BLaER1 treated with 17β-estradiol and CSF1 and Interleukin-3, amounts not matched to agents 10 nM and 100 nM (cell line): ENCODE results near the gene TESK2.
A peak's percentile ranks its signal among the peaks of the same experiment; 100 is the strongest.

Experiments used
- H3K27ac ChIP-seq, 11 experiments: shearing (Covaris generic); formaldehyde crosslinking; 2 replicates each; pipeline ENCODE4 v1.8.1; 2022
- H3K27me3 ChIP-seq, 11 experiments: shearing (Covaris generic); formaldehyde crosslinking; 2 replicates each; pipeline ENCODE4 v1.8.1; 2022
- H3K36me3 ChIP-seq, 11 experiments: shearing (Covaris generic); formaldehyde crosslinking; 2 replicates each; pipeline ENCODE4 v1.8.1; 2022
- H3K4me1 ChIP-seq, 10 experiments: shearing (Covaris generic); formaldehyde crosslinking; 2 replicates each; pipeline ENCODE4 v1.8.1; 2022
- H3K4me2 ChIP-seq, 11 experiments: shearing (Covaris generic); formaldehyde crosslinking; 2 replicates each; pipeline ENCODE4 v1.8.1; 2022
- H3K4me3 ChIP-seq, 10 experiments: shearing (Covaris generic); formaldehyde crosslinking; 2 replicates each; pipeline ENCODE4 v1.8.1; 2022
- H3K9ac ChIP-seq, 11 experiments: shearing (Covaris generic); formaldehyde crosslinking; 2 replicates each; pipeline ENCODE4 v1.8.1; 2022
- H3K9me3 ChIP-seq, 11 experiments: shearing (Covaris generic); formaldehyde crosslinking; replicated peaks in 1 of 11; 2 replicates each; pipeline ENCODE4 v1.8.1; 2022
- H4K20me1 ChIP-seq, 11 experiments: shearing (Covaris generic); formaldehyde crosslinking; 2 replicates each; pipeline ENCODE4 v1.8.1; 2022
- Cebpa-rat ChIP-seq, 11 experiments: shearing (Covaris generic); IDR thresholded peaks; 2 replicates each; pipeline ENCODE4 v1.8.1; 2022

The TESK2 gene

GRCh38 chr1:45327644-45328515 is 163.1 kb downstream of the TESK2 start:
- Histone ChIP-seq H3K27me3 (no peaks in the 10 kb centered on the region), H3K9ac (peak overlapping the region in 9 of 11 experiments; percentile 19 to 88 (median 84); a peak in 17 of 22 replicates), H3K27ac (peak overlapping the region in 7 of 11 experiments; percentile 78 to 88 (median 84); a peak in 15 of 22 replicates), H3K4me1 (peaks cover 14 to 52% (median 43%) of the 10 kb centered on the region in 10 experiments), H4K20me1 (no peaks in the 10 kb centered on the region), H3K36me3 (peaks cover 26 to 52% (median 37%) of the 10 kb centered on the region in 11 experiments), H3K9me3 (no peaks in the 10 kb centered on the region), H3K4me3 (peak overlapping the region in 9 of 10 experiments; percentile 56 to 72 (median 63); a peak in 18 of 20 replicates), H3K4me2 (peak overlapping the region; percentile 91 to 99 (median 98))
- no peak for TF ChIP-seq Cebpa-rat (IDR thresholded peaks at IDR 0.05)

- Histone ChIP-seq H3K4me3 (peak within 1 kb of the TSS; percentile 52 to 72 (median 63)), H4K20me1 (no peaks in the 10 kb centered on the region), H3K27ac (peak within 1 kb of the TSS in 10 of 11 experiments; percentile 23 to 88 (median 84); a peak in 19 of 22 replicates), H3K9me3 (no peaks in the 10 kb centered on the region), H3K4me1 (peaks cover 14 to 52% (median 43%) of the 10 kb centered on the region in 10 experiments), H3K36me3 (peaks cover 17 to 42% (median 28%) of the 10 kb centered on the region in 11 experiments), H3K4me2 (peak within 1 kb of the TSS; percentile 91 to 99 (median 98)), H3K9ac (peak within 1 kb of the TSS; percentile 62 to 88 (median 83)), H3K27me3 (no peaks in the 10 kb centered on the region)
- TF ChIP-seq Cebpa-rat (IDR thresholded peaks at IDR 0.05): no peak
Measured at GRCh38 chr1:45326627-45327623, 164.0 kb downstream of the TESK2 start, which contains the start of gene HPDL. Gene HPDL (plus strand): TSS chr1:45326895. CDS start chr1:45327149, 254 bp downstream.

DNA sequence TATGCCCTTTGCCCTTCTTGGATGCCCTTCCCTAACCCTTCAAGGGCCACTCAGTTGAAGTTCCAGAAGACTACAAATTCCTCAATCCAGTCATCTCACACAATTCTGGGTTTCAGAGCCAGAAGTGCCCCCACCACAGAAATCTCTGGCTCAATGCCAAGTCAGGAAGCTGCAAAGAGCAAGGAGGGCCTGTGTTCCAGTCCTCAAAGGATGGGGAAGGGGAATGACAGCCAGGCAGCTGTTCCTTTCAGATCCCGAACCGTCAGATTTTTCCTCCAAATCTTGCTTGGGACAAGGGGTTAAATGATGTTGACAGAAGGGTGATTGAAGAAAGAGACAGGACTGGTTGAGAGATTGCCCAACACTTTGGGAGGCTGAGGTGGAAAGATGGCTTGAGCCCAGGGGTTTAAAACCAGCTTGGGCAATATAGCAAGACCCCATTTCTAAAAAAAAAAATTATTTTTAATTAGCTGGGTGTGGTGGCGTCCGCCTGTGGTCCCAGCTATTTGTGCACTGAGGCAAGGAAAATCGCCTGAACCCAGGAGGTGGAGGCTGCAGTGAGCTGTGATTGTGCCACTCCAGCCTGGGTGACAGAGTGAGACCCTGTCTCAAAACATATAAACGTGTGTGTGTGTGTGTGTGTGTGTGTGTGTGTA is 165.0 kb downstream of the TESK2 start:
- TF ChIP-seq Cebpa-rat (IDR thresholded peaks at IDR 0.05): peak in 2 of 11 experiments; percentile 27 to 30; a peak in 1 of 22 replicates
- H3K27ac ChIP-seq: peak overlapping the region in 9 of 11 experiments; percentile 65 to 88 (median 84); a peak in 19 of 22 replicates
- H4K20me1 ChIP-seq: no peaks in the 10 kb centered on the region
- peak overlapping the region; percentile 91 to 99 (median 98) for H3K4me2 ChIP-seq
- peaks cover 7 to 33% (median 19%) of the 10 kb centered on the region in 11 experiments; a peak in 18 of 22 replicates for H3K36me3 ChIP-seq
- H3K9me3 ChIP-seq: no peaks in the 10 kb centered on the region
- peak overlapping the region; percentile 52 to 72 (median 63) for H3K4me3 ChIP-seq
- H3K4me1 ChIP-seq: peaks cover 14 to 48% (median 43%) of the 10 kb centered on the region in 10 experiments
- peak overlapping the region; percentile 62 to 88 (median 83); a peak in 20 of 22 replicates for H3K9ac ChIP-seq
- no peaks in the 10 kb centered on the region for H3K27me3 ChIP-seq

DNA sequence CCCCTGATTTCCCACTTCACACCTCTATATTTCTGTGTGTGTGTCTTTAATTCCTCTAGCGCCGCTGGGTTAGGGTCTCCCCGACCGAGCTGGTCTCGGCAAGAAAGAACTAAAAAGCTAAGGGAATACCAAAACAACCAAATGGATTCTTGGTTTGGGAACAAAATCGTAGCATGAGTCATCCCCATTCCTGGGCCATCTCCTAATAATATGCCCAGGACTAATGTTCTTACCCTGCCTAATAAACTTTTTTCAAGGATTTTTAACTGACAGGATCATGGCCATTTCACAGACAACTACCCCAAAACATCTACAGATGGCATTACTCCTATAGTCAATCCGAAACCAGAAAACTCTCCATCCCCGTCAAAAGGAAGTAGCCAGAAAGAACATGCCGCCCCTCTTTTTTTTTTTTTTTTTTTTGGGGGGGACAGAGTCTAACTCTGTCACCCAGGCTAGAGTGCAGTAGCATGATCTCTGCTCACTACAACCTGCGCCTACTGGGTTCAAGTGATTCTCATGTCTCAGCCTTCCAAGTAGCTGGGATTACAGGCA is 168.4 kb downstream of the TESK2 start:
- peaks cover 7 to 23% (median 20%) of the 10 kb centered on the region in 10 experiments for H3K4me1 ChIP-seq
- H3K4me2 ChIP-seq: no peak overlapping the region
- H3K9ac ChIP-seq: no peak overlapping the region
- no peaks in the 10 kb centered on the region for H4K20me1 ChIP-seq
- no peaks in the 10 kb centered on the region for H3K27me3 ChIP-seq
- peaks cover 0 to 3% (median 0%) of the 10 kb centered on the region in 11 experiments; a peak in 1 of 22 replicates for H3K36me3 ChIP-seq
- no peak overlapping the region for H3K4me3 ChIP-seq
- no peak overlapping the region for H3K27ac ChIP-seq
- no peaks in the 10 kb centered on the region for H3K9me3 ChIP-seq
- TF ChIP-seq Cebpa-rat (IDR thresholded peaks at IDR 0.05): no peak

DNA sequence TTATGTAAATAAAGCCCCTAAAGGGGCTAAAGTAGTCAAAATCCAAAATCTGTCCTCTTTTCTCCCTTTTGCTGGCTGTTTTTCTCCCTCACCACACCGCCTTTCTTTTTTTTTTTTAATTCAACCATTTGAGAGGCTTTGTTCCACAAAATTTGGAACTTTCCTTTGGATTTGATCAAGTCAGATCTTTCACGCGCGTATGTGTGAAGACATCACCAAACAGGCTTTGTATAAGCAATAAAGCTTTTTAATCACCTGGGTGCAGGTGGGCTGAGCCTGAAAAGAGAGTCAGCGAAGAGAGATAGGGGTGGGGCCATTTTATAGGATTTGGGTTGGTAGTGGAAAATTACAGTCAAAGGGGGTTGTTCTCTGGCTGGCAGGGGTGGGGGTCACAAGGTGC is 169.5 kb downstream of the TESK2 start:
- TF ChIP-seq Cebpa-rat (IDR thresholded peaks at IDR 0.05): no peak
- Histone ChIP-seq H3K9ac (no peak overlapping the region), H3K4me1 (peaks cover 0 to 12% (median 9%) of the 10 kb centered on the region in 10 experiments; a peak in 17 of 20 replicates), H3K4me2 (no peak overlapping the region), H3K27ac (no peak overlapping the region), H3K27me3 (no peaks in the 10 kb centered on the region), H4K20me1 (no peaks in the 10 kb centered on the region), H3K36me3 (no peaks in the 10 kb centered on the region), H3K9me3 (no peaks in the 10 kb centered on the region), H3K4me3 (no peak overlapping the region)

- Histone ChIP-seq H3K36me3 (no peaks in the 10 kb centered on the region), H3K9ac (no peak overlapping the region), H3K27ac (no peak overlapping the region), H3K27me3 (no peaks in the 10 kb centered on the region), H4K20me1 (no peaks in the 10 kb centered on the region), H3K4me1 (no peaks in the 10 kb centered on the region), H3K4me3 (no peak overlapping the region), H3K9me3 (no peaks in the 10 kb centered on the region), H3K4me2 (no peak overlapping the region)
- TF ChIP-seq Cebpa-rat (IDR thresholded peaks at IDR 0.05): no peak
Measured at GRCh38 chr1:45319761-45320160, 171.2 kb downstream of the TESK2 start.

GRCh38 chr1:45317166-45317565 is 173.8 kb downstream of the TESK2 start:
- Histone ChIP-seq H3K9me3 (no peaks in the 10 kb centered on the region), H3K9ac (no peak overlapping the region), H3K4me2 (no peak overlapping the region), H3K4me3 (no peak overlapping the region), H4K20me1 (no peaks in the 10 kb centered on the region), H3K27ac (no peak overlapping the region), H3K36me3 (no peaks in the 10 kb centered on the region), H3K27me3 (no peaks in the 10 kb centered on the region), H3K4me1 (no peaks in the 10 kb centered on the region)
- no peak for TF ChIP-seq Cebpa-rat (IDR thresholded peaks at IDR 0.05)

GRCh38 chr1:45314266-45314665 is 176.7 kb downstream of the TESK2 start:
- Histone ChIP-seq H3K27me3 (no peaks in the 10 kb centered on the region), H3K27ac (no peak overlapping the region), H3K4me1 (no peaks in the 10 kb centered on the region), H3K36me3 (no peaks in the 10 kb centered on the region), H4K20me1 (no peaks in the 10 kb centered on the region), H3K9ac (no peak overlapping the region), H3K4me2 (no peak overlapping the region), H3K9me3 (peaks cover 0 to 11% (median 5%) of the 10 kb centered on the region in 11 experiments; a peak in 8 of 22 replicates), H3K4me3 (no peak overlapping the region)
- no peak for TF ChIP-seq Cebpa-rat (IDR thresholded peaks at IDR 0.05)
